GM18868 (cell line): Measurements from ENCODE around the gene AGPAT1.
"Not testable (repeated sequence)": the region's sequence is repeated elsewhere in the genome, so short reads cannot be mapped to it uniquely, and the experiment has no call there.

Experiments used
- ATAC-seq: cut with Tn5 transposase; IDR thresholded peaks from one replicate; pipeline ENCODE4 v1.9.1; 2021; ENCODE audit warnings: mild to moderate bottlenecking, moderate library complexity; ENCODE audit not compliant: unreplicated experiment

The AGPAT1 gene

DNA sequence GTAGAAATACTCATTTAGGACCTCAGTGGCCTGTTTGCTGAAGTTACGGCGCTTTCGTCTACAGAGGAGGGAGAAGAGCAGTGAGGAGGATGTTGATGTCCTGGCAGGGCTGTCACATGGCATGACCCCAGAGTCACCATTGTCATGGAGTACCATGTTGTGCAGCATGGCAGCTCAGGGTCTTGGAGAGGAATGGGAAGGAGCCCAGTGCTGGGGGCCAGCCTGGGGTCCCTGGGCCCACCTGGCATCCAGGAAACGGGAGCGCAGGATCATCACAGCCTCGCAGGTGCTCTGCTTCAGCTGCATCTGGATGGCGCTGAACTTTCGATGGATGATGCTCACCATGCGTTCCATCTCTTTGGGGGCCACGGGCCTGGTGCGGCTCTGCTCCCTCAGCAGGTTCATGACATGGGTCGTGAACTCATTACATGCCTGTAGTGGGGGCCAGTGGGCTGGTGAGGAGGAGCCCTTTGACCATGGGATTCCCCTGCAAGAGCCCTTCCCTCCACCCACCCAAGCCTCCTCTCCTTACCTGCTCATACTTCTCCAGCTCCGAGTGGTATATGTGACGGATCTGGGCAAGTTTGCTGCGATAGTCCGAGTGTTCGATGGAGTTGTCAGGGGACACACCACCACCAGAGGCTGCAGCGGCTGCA, 12.0 kb upstream of the AGPAT1 start:
- not testable (repeated sequence) for ATAC-seq

DNA sequence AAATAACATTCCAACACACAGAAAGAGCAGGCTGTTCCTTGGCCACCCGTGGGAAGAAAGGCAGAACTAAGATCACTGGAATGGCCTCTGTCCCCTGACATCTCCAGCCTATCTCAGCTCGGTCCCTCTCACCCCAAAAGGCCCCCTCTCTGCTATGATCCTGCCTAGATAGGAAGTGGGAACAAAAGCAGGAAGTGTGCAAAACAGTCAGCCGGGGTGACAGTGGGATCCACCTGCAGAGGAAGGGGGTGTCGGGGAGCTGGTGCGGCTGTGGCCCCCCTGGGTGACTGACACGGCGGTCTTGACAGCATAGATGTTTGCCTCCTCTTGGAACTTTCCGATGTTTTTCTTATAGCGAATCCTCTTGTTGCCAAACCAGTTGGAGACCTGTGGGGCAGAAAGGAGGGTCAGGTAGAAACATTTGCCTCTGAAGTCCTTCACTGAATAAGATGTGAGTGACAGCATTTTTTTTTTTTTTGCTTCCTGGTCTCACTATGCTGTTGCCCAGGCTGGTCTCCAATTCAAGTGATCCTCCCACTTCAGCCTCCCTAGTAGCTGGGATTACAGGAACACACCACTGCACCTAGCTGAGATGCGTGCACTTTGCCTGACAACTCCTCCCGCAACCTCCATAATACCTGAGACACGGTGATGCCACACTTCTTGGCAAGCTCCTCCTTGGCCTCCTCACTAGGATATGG, 11.3 kb upstream of the AGPAT1 start:
- no peak for ATAC-seq

DNA sequence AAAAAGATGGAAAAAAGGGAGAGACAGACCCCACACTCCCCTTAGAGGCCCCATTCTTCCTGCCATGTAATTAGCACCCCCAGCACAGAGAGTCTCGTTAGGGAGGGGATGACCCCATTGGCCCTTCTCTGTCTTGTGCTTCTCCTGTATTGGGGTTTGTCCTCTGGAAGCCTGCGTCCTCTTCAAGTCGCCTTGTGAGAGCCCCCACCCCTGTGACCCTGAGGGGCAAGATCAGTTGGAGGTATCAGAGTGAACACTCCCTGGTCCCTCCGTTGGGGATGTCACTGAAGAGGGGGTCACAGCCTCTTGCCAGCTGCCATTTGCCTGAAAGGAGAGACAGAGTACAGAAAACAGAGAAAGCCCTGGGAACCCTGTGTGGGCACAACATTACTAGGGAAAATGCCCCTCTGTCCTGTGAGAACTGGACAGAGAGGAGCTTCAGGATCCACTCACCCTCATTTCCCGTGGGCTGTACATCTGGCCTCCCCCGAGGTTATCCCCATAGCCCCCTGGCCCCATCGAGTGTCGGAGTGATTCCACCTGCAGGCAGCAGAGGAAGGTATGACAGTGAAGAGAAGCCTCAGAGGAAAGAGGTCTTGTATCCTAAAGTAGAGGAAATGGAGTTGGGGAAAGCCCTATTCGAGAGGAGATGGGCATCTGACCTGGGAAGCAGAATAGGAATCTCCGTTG, 10.4 kb upstream of the AGPAT1 start:
- not testable (repeated sequence) for ATAC-seq

DNA sequence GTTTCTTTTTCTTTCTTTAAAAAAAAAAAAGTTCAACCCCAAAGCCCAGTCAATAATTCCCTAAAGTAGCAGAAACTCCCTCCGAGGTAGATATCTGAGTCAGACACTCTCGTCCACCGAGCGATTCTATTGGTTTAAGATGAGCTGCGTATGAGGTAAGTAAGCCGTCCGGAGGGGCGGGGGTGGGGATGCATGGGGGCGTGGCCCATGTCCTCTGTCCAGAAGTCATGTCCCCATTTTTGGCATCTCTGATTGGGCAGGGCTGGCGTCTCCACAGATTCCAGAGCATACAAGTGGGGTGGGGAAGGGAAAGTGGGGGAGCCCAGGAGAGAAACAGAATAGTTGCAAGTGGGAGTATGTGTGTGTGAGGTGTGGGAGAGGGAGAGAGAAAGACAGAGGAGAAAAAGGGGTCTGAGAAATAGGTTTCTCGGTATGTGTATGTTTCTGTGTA, 9.8 kb upstream of the AGPAT1 start:
- ATAC-seq = not testable (repeated sequence)

DNA sequence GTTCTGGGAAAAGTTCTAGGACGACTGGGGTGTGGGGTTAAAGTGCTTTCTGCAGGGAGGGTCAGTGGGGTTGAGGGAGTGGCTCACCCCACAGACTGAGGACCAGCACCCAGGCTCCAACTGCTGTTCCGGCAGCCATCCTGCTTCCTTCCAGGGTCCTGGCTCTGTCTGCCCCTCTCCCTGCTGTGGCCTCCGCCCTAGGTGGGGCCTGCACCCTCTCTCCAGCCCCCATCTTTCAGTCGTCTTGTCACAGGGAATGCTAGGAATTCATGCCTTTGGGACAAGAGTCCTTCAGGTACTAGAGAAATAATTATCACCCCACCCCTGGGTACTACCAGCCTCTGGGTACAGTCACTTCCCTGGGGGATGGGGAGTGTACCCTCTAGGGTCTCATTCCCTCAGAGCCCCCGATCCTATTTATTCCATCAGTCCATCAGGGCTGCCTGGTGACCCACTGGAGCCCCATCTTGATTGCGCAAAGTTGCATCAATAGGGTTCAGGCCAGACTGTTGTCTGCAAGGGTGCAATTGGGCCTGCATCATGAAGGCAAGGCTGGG, 8.3 kb upstream of the AGPAT1 start, which contains the start of gene AGER:
TSS of gene AGER (minus strand) at position 170 of the 557 bp plus-strand sequence. CDS start at position 139, 31 bp downstream.
- ATAC-seq = no peak

DNA sequence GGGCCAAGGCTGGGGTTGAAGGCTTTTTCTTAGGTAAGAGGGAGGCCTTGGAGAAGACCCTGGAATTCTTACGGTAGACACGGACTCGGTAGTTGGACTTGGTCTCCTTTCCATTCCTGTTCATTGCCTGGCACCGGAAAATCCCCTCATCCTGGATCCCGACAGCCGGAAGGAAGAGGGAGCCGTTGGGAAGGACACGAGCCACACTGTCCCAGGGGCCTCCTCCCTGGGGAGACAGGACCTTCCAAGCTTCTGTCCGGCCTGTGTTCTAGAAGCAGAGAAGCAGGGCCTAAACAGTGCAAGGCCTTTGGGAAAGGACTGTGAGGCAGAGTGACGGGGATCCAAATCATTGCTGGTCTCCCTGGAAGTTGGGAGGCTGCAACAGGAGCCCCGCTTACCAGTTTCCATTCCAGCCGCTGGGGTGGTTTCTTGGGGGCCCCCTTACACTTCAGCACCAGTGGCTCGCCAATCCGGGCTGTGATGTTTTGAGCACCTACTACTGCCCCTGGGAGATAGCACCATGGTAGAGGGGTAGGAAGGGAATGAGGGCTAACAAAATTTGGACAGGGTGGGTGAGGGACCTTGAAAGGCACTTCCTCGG, 7.7 kb upstream of the AGPAT1 start:
- no peak for ATAC-seq

DNA sequence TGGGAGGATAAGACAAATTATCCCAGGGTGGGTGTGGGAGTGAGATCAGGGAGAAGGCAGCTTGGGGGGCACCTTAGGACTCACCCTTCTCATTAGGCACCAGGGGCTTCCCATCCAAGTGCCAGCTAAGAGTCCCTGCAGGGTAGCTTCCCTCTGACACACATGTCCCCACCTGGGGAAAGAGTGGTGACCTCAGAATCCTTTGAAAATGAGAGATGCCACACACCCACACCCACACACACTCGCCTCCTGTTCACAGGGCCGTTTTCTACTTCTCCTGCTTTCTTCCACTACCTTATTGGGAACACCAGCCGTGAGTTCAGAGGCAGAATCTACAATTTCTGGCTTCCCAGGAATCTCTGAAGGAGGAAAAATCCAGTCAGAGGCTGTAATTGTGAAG, 7.1 kb upstream of the AGPAT1 start:
- no peak for ATAC-seq

DNA sequence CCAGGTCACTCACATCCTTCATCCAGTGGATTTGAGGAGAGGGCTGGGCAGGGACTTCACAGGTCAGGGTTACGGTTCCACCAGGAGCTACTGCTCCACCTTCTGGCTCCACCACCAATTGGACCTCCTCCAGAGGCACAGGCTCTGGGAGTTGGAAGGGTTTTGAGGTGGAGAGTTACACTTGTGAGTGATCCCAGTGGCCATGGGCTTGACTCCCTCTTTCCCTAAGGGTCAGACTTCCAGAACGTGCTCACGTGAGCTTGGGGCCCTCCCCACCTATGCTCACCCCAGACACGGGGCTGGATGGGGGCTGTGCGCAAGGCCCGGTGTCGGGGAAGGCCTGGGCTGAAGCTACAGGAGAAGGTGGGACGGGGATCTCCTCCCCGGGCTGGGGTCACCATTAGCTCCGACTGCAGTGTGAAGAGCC, 6.7 kb upstream of the AGPAT1 start:
- ATAC-seq = no peak

DNA sequence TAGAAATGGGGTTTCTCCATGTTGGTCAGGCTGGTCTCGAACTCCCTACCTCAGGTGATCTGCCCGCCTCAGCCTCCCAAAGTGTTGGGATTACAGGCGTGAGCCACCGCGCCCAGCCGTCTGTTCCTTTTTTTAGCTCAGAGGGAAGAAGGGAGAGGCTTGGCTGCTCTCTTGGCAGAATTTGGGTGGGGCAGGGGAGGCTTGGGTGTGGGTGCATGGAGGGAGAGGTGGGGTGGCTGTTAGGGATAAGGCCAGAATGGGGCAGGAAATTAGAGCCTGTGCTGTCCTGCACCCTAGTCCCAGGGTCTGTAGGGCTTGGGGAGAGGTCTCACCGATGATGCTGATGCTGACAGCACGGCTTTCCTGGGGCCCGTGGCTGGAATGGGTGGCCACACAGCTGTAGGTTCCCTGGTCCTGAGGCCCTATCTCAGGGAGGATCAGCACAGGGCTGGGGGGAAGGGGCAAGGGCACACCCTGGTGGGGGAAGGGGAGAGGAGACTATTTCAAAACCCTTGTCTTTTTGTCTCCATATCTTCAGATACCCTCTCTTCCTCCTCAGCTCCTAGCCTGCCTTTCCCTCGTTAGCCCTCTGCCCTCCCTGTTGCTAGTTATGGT, 6.1 kb upstream of the AGPAT1 start:
- no peak for ATAC-seq

DNA sequence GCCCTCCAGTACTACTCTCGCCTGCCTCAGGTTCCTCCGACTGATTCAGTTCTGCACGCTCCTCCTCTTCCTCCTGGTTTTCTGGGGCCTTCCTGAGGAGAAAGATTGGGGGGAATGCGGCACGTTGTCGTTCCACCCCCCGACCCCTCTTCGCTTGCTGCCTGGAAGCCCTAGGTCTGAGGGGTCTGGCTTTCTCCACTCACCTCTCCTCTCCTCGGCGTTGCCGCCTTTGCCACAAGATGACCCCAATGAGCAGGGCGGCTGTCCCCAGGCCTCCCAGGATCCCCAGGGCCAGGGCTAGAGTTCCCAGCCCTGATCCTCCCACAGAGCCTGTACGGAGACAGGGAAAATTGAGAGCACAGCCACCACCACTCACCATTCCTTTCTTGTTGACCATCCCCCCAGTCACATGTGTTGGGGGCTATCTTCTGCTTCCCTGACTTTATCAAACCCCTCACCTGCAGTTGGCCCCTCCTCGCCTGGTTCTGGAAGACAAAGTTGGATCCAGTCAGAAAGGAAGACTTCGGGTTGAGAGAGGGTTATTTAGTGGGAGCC, 5.3 kb upstream of the AGPAT1 start:
- ATAC-seq = no peak

DNA sequence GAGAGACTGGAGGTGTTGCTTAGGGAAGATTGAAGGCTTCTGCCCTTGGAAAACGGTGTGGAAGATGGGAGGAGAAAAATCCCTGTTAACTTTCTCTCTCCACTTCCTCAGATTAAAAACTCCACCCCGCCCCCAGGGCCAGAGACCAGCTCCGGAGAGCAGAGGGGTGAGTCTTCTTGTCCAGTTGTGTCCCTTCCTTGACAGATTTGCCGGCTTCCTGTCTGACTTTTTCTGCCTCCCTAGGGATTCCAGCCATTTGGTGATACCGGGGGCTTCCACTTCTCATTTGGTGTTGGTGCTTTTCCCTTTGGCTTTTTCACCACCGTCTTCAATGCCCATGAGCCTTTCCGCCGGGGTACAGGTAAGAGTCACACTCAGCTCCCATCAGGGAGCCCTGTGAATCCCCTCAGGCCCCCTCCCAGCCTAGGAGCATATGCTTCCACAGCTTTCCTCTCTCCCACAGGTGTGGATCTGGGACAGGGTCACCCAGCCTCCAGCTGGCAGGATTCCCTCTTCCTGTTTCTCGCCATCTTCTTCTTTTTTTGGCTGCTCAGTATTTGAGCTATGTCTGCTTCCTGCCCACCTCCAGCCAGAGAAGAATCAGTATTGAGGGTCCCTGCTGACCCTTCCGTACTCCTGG, 4.0 kb upstream of the AGPAT1 start:
- no peak for ATAC-seq

DNA sequence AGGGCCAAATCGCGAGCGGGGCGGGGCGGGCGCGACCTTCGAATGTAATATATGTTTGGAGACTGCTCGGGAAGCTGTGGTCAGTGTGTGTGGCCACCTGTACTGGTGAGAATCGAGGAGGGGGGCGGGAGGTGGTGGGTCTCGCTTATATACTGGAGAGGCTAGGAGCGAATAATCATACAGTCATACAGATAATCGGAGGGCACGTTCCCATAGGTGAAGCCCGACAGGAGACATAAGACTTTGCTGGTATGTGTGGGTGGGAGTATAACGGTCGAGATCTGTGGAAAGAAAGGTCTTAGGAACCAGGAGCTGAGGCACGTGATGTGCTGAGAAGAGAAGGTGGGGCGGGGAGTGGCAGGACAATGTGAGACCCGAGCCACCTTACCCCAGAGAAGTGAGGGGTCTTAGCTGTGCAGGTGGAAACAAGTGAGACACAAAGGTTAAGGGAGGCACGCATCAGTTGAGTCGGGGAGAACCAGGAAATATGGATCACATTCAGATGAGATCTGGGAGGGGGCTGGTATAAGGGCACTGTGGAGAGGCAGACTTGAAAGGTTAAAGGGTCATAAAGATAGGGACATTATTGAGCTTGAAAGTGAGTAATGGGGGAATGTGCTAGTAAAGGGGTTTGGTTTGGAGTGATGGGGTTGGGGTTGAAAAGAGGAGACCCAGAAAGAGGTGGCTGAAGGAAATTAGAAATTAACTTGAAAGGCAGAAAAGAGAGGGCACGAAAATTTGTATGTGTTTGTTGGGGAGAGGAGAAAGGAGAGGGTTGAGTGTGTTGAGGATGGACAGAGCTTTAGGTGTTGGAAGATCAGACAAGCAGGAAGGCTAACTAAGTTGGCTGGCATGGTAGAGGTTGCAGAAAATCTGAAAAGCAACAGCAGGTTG, 2.9 kb upstream of the AGPAT1 start:
- ATAC-seq = no peak

DNA sequence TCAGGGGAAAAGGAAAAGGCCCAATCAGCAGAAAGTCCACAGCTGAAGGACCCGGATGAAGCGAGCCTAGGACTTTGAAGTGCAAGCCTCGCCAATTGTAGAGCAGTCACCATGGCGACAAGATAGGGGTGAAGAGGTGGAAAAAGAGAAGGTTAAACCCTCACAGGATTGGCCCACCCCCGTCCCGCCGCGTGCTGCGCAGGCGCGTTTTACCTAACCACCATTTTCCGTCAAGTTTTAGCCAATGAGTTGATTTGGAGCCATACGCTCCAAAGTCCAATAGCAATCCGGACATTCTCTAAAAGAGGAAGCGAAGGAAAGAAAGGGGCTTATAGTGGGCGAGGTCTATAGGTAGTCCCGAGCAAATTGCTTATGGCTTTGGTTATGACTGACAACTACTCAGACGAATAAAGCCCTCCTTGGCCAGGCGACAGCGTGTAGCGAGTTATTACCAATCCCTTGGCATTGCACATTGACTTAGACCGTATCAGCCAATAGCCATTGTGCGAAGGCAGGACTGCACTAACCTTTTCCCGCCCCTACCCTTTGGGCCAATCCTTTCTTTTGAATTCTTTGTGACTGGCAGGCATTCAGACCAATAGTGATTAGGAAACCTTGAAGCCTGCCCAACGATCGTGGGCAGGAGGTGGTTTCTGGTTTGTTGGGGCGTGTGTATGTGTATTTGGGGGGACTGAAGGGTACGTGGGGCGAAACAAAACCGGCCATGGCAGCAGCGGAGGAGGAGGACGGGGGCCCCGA, 2.1 kb upstream of the AGPAT1 start, which contains the start of gene RNF5:
TSS of gene RNF5 (plus strand) at position 618 of the 759 bp plus-strand sequence. CDS start at position 725, 107 bp downstream.
- ATAC-seq = peak; percentile 77

DNA sequence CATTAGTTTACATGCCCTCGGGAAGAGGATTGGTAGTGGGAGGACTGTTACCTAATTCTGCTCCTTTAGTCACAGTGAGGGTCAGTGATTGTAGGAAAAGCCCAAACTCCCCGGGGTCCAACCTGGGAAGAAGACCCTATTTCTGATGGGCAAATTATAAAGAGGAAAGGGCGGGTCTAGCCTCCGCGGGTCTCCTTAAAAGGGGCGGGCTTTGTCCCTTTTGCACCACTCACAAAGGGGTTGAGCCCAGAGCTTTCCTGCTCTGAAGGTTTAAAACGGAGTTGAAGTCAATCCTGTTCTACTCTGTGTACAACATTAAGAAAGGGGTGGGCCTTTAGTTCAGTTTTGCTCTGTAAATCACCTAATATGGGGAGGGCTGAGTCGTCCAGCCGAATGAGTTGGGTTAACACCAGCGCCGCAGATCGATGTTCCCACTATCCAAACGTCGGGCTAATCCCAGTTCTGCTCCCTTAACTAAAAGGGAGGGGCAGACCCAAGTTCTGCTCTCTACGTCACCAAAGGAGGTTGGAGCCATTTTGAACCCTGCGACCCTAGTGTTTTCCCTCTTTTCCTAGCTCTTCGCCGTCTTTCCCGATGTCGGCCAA, 1.4 kb upstream of the AGPAT1 start:
- no peak for ATAC-seq

DNA sequence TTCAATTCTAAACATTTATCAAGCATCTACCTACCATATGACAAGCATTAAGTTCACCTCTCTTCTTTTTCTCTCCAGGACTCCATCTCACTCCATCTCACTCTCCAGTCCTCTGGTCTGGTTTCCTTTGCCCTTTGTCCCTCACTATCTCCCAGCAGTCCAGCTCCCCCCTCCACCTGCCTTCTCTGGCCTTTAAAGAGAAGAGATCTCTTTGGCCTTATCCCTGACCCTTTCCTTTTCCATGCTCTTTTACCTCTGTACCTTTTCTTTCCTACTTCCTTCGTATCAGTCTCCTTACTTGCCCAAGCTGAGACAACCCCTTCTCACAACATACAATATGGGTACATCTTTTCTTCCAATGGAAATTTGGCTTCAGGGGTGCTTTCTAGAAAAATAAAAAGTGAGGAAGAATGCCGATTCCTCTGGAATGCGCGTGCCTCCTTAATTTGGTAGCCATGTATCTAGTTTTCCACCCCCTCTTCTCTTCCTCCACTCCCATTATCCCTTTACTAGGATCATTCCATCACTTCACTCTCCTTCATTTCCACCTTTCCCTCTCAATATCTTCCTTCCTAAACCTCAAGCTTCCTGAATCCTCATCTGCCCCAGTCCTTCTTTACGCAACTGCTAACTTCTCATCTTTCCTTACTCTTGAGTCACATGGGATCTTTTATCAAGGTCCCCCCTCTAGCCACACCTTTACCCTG, 745 bp upstream of the AGPAT1 start:
- no peak for ATAC-seq

DNA sequence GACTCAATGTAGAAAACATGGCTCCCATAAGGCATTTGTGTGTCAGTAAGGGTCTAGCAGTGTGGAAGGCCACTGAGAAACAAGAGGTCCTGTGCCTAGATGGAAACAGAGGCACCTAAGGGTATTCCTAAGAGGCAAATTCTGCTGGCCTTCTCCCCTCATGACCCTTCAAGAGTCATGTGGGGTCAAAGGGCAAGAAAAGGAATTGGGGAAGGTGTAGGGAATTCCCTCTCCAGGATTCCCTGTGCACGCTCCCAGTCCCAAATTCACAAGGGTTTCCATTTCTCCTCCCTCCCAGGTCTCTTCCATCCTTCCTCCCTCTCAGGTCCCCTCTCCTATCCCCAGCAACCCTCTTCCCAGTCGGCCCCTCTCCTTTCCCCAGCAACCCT, 568 bp downstream of the AGPAT1 start:
- ATAC-seq = no peak

DNA sequence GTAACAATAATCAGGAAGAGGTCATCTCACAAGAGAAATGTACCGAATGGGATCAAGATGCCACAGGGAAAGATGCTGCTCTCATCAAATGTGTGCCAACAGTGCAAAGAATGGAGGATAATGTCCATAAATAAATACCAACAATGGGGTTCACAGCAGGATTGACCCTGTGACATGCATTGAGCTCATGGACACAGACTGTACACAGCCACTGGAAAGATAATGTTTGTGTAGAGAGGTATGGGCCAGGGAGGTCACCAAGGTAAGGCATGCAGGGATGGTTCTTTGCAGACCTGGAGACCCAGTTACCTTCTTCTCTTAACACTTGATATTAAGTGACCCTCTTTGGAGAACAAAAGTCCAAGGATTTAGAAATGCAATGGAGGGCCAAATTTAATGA, 1.5 kb downstream of the AGPAT1 start:
- ATAC-seq = no peak
